HL-60 (cell line): ENCODE results near the gene SCOC.

Source experiments
- DNase-seq, 2 experiments: peaks; one replicate each; pipeline ENCODE4 v3.0.0-alpha.2; 2010 to 2020; ENCODE audit warnings: low read depth in 1 of 2, low spot score in 1 of 2
- H3K27ac ChIP-seq: fragments of 250-450 bp; sonication (Bioruptor Pico); replicated peaks from 2 replicates; pipeline ENCODE4 v1.5.1; 2020; ENCODE audit warnings: mild to moderate bottlenecking, moderate library complexity
- H3K27me3 ChIP-seq: fragments of 250-450 bp; sonication (Bioruptor Pico); 2 replicates; pipeline ENCODE4 v1.5.1; 2021; ENCODE audit warnings: mild to moderate bottlenecking, moderate library complexity; ENCODE audit not compliant: insufficient read depth, poor library complexity, severe bottlenecking
- H3K4me3 ChIP-seq: replicated peaks from 2 replicates; pipeline ENCODE4 v1.5.1; 2011; ENCODE audit warnings: mild to moderate bottlenecking, control low read depth, low read length; ENCODE audit not compliant: insufficient read depth
- GABPA ChIP-seq: IDR thresholded peaks from 2 replicates; pipeline ENCODE4 v1.6.1; 2012; ENCODE audit warnings: low read depth
- POLR2AphosphoS5 ChIP-seq: IDR thresholded peaks from 2 replicates; pipeline ENCODE4 v1.6.1; 2012; ENCODE audit warnings: low read depth
- SPI1 ChIP-seq: IDR thresholded peaks from 2 replicates; pipeline ENCODE4 v1.6.1; 2012; ENCODE audit warnings: low read depth, mild to moderate bottlenecking, borderline replicate concordance
- TF ChIP-seq, protein P1 (sequence below): IDR thresholded peaks from 2 replicates; pipeline ENCODE4 v1.6.1; 2012; ENCODE audit warnings: low read depth; ENCODE audit not compliant: insufficient replicate concordance
- TF ChIP-seq, protein P2 (sequence below): IDR thresholded peaks from one replicate; pipeline ENCODE4 v1.5.1; 2011; ENCODE audit warnings: low read length, control low read depth, inconsistent platforms; ENCODE audit not compliant: insufficient read depth

Gene SCOC

DNA sequence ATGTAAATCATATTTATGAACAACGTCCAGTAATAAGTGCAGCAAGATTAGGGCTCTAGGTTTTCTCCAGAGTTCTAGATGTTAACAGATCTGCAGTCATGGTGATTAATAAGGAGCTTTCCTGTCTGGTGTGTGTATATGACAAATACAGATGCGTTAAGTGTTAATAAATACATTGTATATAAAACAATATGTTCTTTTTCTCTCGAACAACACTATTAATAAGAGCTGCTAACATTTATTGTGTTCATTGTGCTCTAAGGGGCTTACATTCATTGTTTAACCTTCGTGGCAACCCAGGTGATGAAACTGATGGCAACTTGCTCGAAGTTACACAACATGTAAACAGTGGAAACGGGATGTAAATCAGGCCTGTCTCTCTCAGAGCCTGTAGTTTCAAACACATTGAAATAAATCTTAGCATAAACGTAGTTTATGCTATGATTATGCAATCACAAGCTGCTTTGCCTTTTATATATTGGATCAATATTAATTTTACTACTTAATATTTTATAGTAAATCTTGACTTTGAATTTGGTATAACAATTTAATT, 54.5 kb downstream of the SCOC start:
- Histone ChIP-seq H3K27me3 (peaks cover 6% of the 10 kb centered on the region), H3K4me3 (peak overlapping the region; percentile 73), H3K27ac (no peak overlapping the region)
- TF ChIP-seq GABPA (no peak), SPI1 (no peak), POLR2AphosphoS5 (no peak)
- TF ChIP-seq, protein P1, sequence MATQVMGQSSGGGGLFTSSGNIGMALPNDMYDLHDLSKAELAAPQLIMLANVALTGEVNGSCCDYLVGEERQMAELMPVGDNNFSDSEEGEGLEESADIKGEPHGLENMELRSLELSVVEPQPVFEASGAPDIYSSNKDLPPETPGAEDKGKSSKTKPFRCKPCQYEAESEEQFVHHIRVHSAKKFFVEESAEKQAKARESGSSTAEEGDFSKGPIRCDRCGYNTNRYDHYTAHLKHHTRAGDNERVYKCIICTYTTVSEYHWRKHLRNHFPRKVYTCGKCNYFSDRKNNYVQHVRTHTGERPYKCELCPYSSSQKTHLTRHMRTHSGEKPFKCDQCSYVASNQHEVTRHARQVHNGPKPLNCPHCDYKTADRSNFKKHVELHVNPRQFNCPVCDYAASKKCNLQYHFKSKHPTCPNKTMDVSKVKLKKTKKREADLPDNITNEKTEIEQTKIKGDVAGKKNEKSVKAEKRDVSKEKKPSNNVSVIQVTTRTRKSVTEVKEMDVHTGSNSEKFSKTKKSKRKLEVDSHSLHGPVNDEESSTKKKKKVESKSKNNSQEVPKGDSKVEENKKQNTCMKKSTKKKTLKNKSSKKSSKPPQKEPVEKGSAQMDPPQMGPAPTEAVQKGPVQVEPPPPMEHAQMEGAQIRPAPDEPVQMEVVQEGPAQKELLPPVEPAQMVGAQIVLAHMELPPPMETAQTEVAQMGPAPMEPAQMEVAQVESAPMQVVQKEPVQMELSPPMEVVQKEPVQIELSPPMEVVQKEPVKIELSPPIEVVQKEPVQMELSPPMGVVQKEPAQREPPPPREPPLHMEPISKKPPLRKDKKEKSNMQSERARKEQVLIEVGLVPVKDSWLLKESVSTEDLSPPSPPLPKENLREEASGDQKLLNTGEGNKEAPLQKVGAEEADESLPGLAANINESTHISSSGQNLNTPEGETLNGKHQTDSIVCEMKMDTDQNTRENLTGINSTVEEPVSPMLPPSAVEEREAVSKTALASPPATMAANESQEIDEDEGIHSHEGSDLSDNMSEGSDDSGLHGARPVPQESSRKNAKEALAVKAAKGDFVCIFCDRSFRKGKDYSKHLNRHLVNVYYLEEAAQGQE = no peak
- TF ChIP-seq, protein P2, sequence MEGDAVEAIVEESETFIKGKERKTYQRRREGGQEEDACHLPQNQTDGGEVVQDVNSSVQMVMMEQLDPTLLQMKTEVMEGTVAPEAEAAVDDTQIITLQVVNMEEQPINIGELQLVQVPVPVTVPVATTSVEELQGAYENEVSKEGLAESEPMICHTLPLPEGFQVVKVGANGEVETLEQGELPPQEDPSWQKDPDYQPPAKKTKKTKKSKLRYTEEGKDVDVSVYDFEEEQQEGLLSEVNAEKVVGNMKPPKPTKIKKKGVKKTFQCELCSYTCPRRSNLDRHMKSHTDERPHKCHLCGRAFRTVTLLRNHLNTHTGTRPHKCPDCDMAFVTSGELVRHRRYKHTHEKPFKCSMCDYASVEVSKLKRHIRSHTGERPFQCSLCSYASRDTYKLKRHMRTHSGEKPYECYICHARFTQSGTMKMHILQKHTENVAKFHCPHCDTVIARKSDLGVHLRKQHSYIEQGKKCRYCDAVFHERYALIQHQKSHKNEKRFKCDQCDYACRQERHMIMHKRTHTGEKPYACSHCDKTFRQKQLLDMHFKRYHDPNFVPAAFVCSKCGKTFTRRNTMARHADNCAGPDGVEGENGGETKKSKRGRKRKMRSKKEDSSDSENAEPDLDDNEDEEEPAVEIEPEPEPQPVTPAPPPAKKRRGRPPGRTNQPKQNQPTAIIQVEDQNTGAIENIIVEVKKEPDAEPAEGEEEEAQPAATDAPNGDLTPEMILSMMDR = no peak
- peak; percentile 6 to 33 for DNase-seq
